LNCaP clone FGC (cell line): ENCODE measurements around the gene ADM5.
A peak's percentile ranks its signal among the peaks of the same experiment; 100 is the strongest.

Source experiments
- DNase-seq: peaks from one replicate; pipeline ENCODE4 v3.0.0-alpha.2; 2011; ENCODE audit warnings: low read depth
- H3K4me3 ChIP-seq: 2 replicates; pipeline ENCODE4 v1.5.1; 2011; ENCODE audit warnings: mild to moderate bottlenecking, low read depth, low read length, control low read depth
- TF ChIP-seq, protein P1 (sequence below): IDR thresholded peaks from 2 replicates; pipeline ENCODE4 v1.5.1; 2012; ENCODE audit warnings: mild to moderate bottlenecking; ENCODE audit not compliant: control insufficient read depth, insufficient read depth; ENCODE audit errors: extremely low read depth

ADM5 gene

DNA sequence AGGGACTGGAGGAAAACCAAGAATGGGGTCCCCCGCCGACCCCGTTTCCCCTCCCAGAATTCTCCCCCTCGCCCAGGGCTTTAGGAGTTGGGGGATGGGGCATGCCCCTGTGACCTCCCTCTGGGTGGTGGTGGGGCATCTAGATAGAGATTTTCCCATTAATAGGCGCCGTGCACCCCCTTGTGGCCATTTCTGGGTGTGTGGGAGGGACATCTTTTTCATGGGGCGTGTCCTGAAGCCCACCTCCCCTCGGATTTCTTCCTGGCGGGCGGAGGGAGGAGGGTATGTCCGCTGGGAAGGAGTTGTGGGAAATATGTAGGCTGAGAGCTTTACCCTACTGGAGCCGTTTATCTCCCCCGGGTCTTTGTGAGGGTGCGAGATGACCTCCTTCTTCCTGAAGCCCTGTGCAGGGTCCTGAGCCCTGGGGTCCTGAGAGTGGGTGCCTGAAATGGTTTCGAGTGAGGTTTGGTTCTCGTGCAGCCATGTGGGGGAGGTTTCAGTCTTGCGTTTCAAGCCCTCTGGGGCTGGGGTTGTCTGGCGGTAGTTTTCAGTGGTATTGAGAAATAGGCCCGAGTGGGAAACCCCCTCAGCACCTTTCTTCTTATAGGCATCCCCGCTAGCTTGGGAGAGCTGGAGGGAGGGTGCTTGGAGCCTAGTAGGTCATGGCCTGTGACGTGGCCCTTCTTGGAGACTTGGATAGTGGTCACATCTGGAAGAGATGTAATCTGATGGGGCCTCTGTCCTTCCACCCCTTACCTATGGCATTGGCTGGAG lies 11.3 kb upstream of the ADM5 start:
- TF ChIP-seq, protein P1, sequence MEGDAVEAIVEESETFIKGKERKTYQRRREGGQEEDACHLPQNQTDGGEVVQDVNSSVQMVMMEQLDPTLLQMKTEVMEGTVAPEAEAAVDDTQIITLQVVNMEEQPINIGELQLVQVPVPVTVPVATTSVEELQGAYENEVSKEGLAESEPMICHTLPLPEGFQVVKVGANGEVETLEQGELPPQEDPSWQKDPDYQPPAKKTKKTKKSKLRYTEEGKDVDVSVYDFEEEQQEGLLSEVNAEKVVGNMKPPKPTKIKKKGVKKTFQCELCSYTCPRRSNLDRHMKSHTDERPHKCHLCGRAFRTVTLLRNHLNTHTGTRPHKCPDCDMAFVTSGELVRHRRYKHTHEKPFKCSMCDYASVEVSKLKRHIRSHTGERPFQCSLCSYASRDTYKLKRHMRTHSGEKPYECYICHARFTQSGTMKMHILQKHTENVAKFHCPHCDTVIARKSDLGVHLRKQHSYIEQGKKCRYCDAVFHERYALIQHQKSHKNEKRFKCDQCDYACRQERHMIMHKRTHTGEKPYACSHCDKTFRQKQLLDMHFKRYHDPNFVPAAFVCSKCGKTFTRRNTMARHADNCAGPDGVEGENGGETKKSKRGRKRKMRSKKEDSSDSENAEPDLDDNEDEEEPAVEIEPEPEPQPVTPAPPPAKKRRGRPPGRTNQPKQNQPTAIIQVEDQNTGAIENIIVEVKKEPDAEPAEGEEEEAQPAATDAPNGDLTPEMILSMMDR = peak; percentile 65
- H3K4me3 ChIP-seq = peak overlapping the region; percentile 99
- no peak for DNase-seq

DNA sequence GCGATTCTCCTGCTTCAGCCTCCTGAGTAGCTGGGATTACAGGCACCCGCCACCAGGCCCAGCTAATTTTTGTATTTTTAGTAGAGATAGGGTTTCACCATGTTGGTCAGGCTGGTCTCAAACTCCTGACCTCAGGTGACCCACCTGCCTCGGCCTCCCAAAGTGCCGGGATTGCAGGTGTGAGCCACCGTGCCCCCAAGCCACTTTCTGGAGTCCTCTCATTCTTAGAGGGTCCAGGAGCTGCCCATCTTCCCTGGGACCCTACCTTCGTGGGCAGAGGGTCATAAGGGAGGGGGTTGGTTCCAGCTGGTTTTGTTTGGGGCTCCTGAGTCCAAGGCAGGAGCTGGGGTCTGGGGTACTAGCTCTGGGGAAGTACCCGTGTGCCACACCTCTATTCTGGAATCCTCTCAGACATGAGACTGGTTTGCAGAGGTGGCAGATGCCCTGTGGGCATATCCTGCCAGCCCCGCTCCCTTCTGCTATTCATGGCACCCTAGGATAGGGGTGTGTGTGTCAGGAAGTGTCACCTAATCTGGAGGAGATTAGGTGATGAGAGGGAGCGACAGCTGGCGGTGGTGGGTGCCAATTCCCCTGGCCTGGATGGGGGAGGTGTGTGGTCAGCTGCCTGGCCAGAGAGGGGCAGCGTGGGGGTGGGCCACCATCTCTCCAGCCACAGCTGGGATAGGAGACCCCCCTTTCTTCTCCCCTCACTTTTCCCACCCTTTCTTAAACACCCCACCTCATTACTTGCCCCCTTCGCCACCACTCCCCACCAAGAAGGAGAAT lies 10.2 kb upstream of the ADM5 start:
- DNase-seq = no peak
- H3K4me3 ChIP-seq = no peak overlapping the region
- TF ChIP-seq, protein P1 = no peak

- no peak overlapping the region; the same call in 1 of the 2 replicates for H3K4me3 ChIP-seq
- TF ChIP-seq, protein P1 = no peak
Observed at GRCh38 chr19:49679771-49680413, 9.5 kb upstream of the ADM5 start.

GRCh38 chr19:49680421-49681351 lies 8.7 kb upstream of the ADM5 start:
- TF ChIP-seq, protein P1 = peak; percentile 99
- DNase-seq = no peak
- peak overlapping the region; percentile 28 for H3K4me3 ChIP-seq

More at GRCh38 chr19:49679771-49680413, 9.5 kb upstream of the ADM5 start:
- DNase-seq = no peak

GRCh38 chr19:49681830-49682229 lies 7.6 kb upstream of the ADM5 start:
- H3K4me3 ChIP-seq = no peak overlapping the region
- TF ChIP-seq, protein P1 = no peak
- DNase-seq = no peak

DNA sequence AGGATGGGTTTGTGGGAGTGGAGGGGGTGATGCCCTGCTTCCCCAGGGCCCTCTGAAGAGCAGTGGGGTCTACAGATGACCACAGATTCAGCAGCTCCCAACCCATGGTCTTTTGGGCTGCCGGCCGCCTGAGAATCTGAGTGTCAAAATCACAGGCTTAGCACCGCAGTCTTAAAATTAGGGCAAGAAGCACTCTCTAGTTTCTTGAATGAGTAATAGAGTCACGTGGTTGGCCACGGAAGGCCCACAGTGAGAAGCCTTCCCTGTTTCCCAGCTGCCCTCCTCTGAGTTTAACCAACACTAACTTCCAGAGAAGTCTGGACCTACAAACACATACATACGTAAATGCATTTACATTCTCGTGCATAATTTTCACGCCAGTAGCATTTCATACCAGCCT lies 7.1 kb upstream of the ADM5 start:
- TF ChIP-seq, protein P1 = no peak
- no peak overlapping the region for H3K4me3 ChIP-seq
- DNase-seq = no peak
